ENCODE results near the gene VWA1.

GRCh38 chr1:1428174-1428573, 7.3 kb upstream of the VWA1 start:
- TF ChIP-seq CTCF (optimal IDR thresholded peaks at IDR 0.05 in 1 of 3, IDR thresholded peaks at IDR 0.05 in 1 of 3, conservative IDR thresholded peaks at IDR 0.05 in 1 of 3; ENCODE audit: extremely low read depth in 1 of 3, insufficient read depth in 2 of 3, low read length in 3 of 3) (no peak), EZH2 (IDR thresholded peaks at IDR 0.05; ENCODE audit: low read length) (no peak)
